GM12878 (cell line): ENCODE measurements around the gene ADAM11. TPM values are rescaled to one million over a fixed set of nuclear protein-coding genes. Genes with fewer than 3 reads are reported as not detected.

ENCODE experiments used
- ATAC-seq: fragments of 200-7000 bp; cut with Tn5 transposase; 3 replicates; pipeline ENCODE4 v1.9.1; 2020; ENCODE audit warnings: mild to moderate bottlenecking, moderate library complexity
- BruUV-seq: library from RNA; stranded (reverse); fragments of 400-500 nt; replicated peaks from 2 replicates; lab custom pipeline; 2021; lab: Mats Ljungman, UMichigan
- CTCF ChIA-PET: fragments of 300-600 bp; sonication (Branson Sonifier 250); formaldehyde crosslinking; extraction: SDS; loops from one replicate; lab custom pipeline; 2021; ENCODE audit warnings: inconsistent platforms; lab: Yijun Ruan, JAX
- POLR2A ChIA-PET: fragments of 350-600 bp; formaldehyde crosslinking; extraction: SDS; loops from one replicate; lab custom pipeline; 2021; ENCODE audit warnings: inconsistent platforms; lab: Charles Lee
- RAD21 ChIA-PET: fragments of 300-600 bp; sonication (Branson Sonifier 250); formaldehyde crosslinking; loops from one replicate; lab custom pipeline; 2023; ENCODE audit warnings: antibody characterized with exemption; ENCODE audit not compliant: unreplicated experiment; lab: Charles Lee
- SMC1A ChIA-PET: fragments of 300-600 bp; sonication (Branson Sonifier 250); formaldehyde crosslinking; loops from one replicate; lab custom pipeline; 2023; ENCODE audit not compliant: unreplicated experiment, uncharacterized antibody; lab: Charles Lee
- DNase-seq: peaks from one replicate; pipeline ENCODE4 v3.0.0-alpha.2; 2011; ENCODE audit warnings: low read depth, low spot score
- FAIRE-seq: peaks from 3 replicates; lab custom pipeline; 2011; peaks lifted over from hg19 to GRCh38; lab: Jason Lieb, UNC
- H2AFZ ChIP-seq: 2 replicates; pipeline ENCODE4 v1.6.0; 2011; ENCODE audit warnings: low read depth, low read length, control low read depth; ENCODE audit not compliant: control insufficient read depth
- H3K27ac ChIP-seq: 2 replicates; pipeline ENCODE4 v1.5.1; 2011; ENCODE audit warnings: control low read depth; ENCODE audit not compliant: control insufficient read depth, insufficient read depth
- H3K27me3 ChIP-seq, 2 experiments: replicated peaks in 1 of 2; 2 replicates each; pipeline versions ENCODE4 v1.6.0 to v1.6.1; 2011; ENCODE audit warnings: low read length in 1 of 2; ENCODE audit not compliant: control insufficient read depth in 2 of 2, insufficient read depth in 2 of 2
- H3K36me3 ChIP-seq, 2 experiments: 2 replicates each; pipeline ENCODE4 v1.5.1; 2011; ENCODE audit warnings: low read length in 1 of 2; ENCODE audit not compliant: control insufficient read depth in 2 of 2, insufficient read depth in 2 of 2
- H3K4me1 ChIP-seq: 2 replicates; pipeline ENCODE4 v1.6.1; 2011; ENCODE audit warnings: mild to moderate bottlenecking, low read length, moderate library complexity, mixed read lengths; ENCODE audit not compliant: control insufficient read depth, insufficient read depth
- H3K4me2 ChIP-seq: 2 replicates; pipeline ENCODE4 v1.6.0; 2011; ENCODE audit warnings: control low read depth; ENCODE audit not compliant: control insufficient read depth, insufficient read depth
- H3K4me3 ChIP-seq: fragments of 200-600 bp; sonication (generic); 2 replicates; pipeline ENCODE4 v1.5.1; 2016
- H3K79me2 ChIP-seq: 2 replicates; pipeline ENCODE4 v1.6.0; 2011; ENCODE audit warnings: low read length; ENCODE audit not compliant: control insufficient read depth, insufficient read depth
- H3K9ac ChIP-seq: 2 replicates; pipeline ENCODE4 v1.8.0; 2011; ENCODE audit warnings: low read length, control low read depth, mixed read lengths; ENCODE audit not compliant: control insufficient read depth, insufficient read depth
- H3K9me3 ChIP-seq: replicated peaks from 3 replicates; pipeline ENCODE4 v1.5.1; 2011; ENCODE audit warnings: mild to moderate bottlenecking, low read length; ENCODE audit not compliant: control insufficient read depth, insufficient read depth
- H4K20me1 ChIP-seq: 2 replicates; pipeline ENCODE4 v1.6.0; 2011; ENCODE audit not compliant: control insufficient read depth, insufficient read depth
- BCL11A ChIP-seq: IDR thresholded peaks from 2 replicates; pipeline ENCODE4 v1.6.1; 2011; ENCODE audit warnings: low read depth, low read length
- CHD4 ChIP-seq: fragments of 200-600 bp; sonication (generic); IDR thresholded peaks from 2 replicates; pipeline ENCODE4 v1.6.1; 2016; ENCODE audit warnings: mild to moderate bottlenecking
- FOXK2 ChIP-seq: fragments of 450-650 bp; IDR thresholded peaks from 2 replicates; pipeline ENCODE4 v1.6.1; 2017; ENCODE audit warnings: mild to moderate bottlenecking, moderate library complexity
- SREBF1 ChIP-seq: IDR thresholded peaks from 2 replicates; pipeline ENCODE4 v1.6.1; 2012; ENCODE audit warnings: mild to moderate bottlenecking, low read length
- ZNF217 ChIP-seq: fragments of 450-650 bp; IDR thresholded peaks from 2 replicates; pipeline ENCODE4 v1.6.1; 2017; ENCODE audit warnings: antibody characterized with exemption, mild to moderate bottlenecking
- ZNF24 ChIP-seq: fragments of 450-650 bp; IDR thresholded peaks from 2 replicates; pipeline ENCODE4 v1.6.1; 2017; ENCODE audit warnings: antibody characterized with exemption, mild to moderate bottlenecking
- ZNF592 ChIP-seq: fragments of 450-650 bp; IDR thresholded peaks from 2 replicates; pipeline ENCODE4 v1.6.1; 2017; ENCODE audit warnings: mild to moderate bottlenecking, moderate library complexity
- whole genome bisulfite sequencing: methylation state at CpG from one replicate; pipeline ENCODE4 v1.1.6; 2016; ENCODE audit warnings: low lambda C conversion rate; ENCODE audit not compliant: insufficient replicate concordance, insufficient coverage; ENCODE audit errors: missing lambda C conversion rate; 5-methylcytosine and 5-hydroxymethylcytosine counted together
- in situ Hi-C: fragments of 300-500 bp; cut with MboI; formaldehyde crosslinking; loops from 9 replicates; pipeline ENCODE4 v1.14.3; 2018; ENCODE audit warnings: mixed read lengths
- intact Hi-C: fragments of 100-400 bp; cut with micrococcal nuclease; formaldehyde crosslinking; loops from one replicate; pipeline ENCODE4 v1.14.2; 2022; ENCODE audit not compliant: unreplicated experiment
- polyA plus RNA-seq, 11 experiments: library from polyadenylated mRNA; depleted of rRNA in 4 of 11; unstranded in 6 of 11; stranded (reverse) in 5 of 11; fragments of >200 nt; fragmentation: Nextera tagmentation in 4 of 11; fragmentation: Illumina TruSeq in 1 of 11; extraction: Ambion mirVana in 4 of 11; extraction: Trizol in 1 of 11; gene quantifications; 1 replicate in 1 of 11; 2 replicates in 10 of 11; pipeline versions ENCODE4 v1.2.1 to v1.2.3, GENCODE V29; 2011 to 2016; ENCODE audit warnings: inconsistent platforms in 2 of 11, missing spikeins in 2 of 11, low read depth in 1 of 11
- total RNA-seq, 4 experiments: library from RNA; depleted of rRNA in 3 of 4; stranded (reverse); fragments of >200 nt in 3 of 4; fragmentation: Illumina TruSeq in 1 of 4; extraction: Trizol in 1 of 4; gene quantifications; 2 replicates each; pipeline versions ENCODE4 v1.2.1 to v1.2.3, GENCODE V29; 2013 to 2021
- TF ChIP-seq, protein P1 (sequence below): fragments of 450-650 bp; conservative IDR thresholded peaks from 2 replicates; pipeline ENCODE4 v1.6.1; 2017; ENCODE audit warnings: mild to moderate bottlenecking, moderate library complexity
- TF ChIP-seq, protein P2 (sequence below): fragments of 450-650 bp; IDR thresholded peaks from 2 replicates; pipeline ENCODE4 v1.6.1; 2016; ENCODE audit warnings: mild to moderate bottlenecking, moderate library complexity, borderline replicate concordance

ADAM11 gene
- total and polyA plus RNA-seq, 10 of the 15 experiments (the other 5 are each of a cell fraction or from before 2014, with no cell fraction given): 0.03 to 0.37 (median 0.06) TPM; not detected in 3

DNA sequence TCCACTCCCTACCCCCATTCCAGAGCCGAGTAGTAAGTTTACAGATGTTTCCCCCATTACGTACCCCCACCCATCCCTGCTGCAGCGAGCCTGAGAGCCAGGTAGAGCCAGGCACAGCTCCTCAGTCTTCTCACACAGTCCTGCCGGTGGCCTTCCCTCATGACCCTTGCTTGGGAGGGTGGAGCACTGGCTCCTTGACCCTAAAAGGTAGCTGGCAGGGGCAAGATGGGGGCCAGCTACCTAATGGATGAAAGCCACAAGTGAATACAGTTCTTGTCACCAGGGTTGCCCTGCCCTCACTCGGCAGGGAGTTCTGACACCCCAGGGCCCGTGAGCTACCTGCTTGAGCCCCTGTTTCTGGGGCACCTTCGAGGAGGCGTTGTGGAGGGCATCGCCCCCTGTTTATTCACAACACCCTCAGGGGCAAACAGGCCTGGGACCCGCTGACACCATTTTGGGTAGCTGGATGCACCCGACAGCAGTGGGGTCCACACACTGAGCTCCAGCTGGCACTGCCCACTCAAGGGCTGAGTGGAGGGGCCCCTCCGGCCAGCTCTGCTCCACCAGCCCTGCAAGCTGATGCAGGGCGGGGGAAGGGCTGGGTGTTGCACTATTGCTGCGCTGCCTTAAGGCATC, 22.2 kb downstream of the ADAM11 start:
- H2AFZ ChIP-seq: no peak overlapping the region
- H3K9me3 ChIP-seq: no peaks in the 10 kb centered on the region
- no peaks in the 10 kb centered on the region; a peak in 1 of 4 replicates for H3K27me3 ChIP-seq
- ATAC-seq (no peak), FAIRE-seq (no peak), DNase-seq (no peak)
- in situ Hi-C loops: loop anchor here (5.0 kb wide), 1 partner anchor 86 kb away; no protein-coding TSS in a partner anchor
- ChIA-PET SMC1A (interaction anchor here (1.5 kb wide), 1 partner anchor 84 kb away, joined by 3 read pairs; no protein-coding TSS in a partner anchor), POLR2A (no interaction called here), CTCF (interaction anchor here (0.7 to 12.1 kb wide), 8 partner anchors 17 to 354 kb away, joined by 3 to 175 read pairs (median 5); partner anchors contain the start of gene ACBD4), RAD21 (interaction anchor here (1.0 kb wide), 1 partner anchor 119 kb away, joined by 3 read pairs; a partner anchor contains a TSS)
- no peaks in the 10 kb centered on the region; the same call in 1 of the 2 replicates for H4K20me1 ChIP-seq
- H3K4me3 ChIP-seq: no peak overlapping the region
- H3K9ac ChIP-seq: no peak overlapping the region
- H3K4me2 ChIP-seq: no peak overlapping the region
- no TSS peak for BruUV-seq
- no peaks in the 10 kb centered on the region for H3K36me3 ChIP-seq
- no peak overlapping the region for H3K27ac ChIP-seq
- H3K4me1 ChIP-seq: no peaks in the 10 kb centered on the region
- no peak for TF ChIP-seq ZNF592
- no peak for TF ChIP-seq CHD4
- TF ChIP-seq ZNF24: no peak
- TF ChIP-seq, protein P1, sequence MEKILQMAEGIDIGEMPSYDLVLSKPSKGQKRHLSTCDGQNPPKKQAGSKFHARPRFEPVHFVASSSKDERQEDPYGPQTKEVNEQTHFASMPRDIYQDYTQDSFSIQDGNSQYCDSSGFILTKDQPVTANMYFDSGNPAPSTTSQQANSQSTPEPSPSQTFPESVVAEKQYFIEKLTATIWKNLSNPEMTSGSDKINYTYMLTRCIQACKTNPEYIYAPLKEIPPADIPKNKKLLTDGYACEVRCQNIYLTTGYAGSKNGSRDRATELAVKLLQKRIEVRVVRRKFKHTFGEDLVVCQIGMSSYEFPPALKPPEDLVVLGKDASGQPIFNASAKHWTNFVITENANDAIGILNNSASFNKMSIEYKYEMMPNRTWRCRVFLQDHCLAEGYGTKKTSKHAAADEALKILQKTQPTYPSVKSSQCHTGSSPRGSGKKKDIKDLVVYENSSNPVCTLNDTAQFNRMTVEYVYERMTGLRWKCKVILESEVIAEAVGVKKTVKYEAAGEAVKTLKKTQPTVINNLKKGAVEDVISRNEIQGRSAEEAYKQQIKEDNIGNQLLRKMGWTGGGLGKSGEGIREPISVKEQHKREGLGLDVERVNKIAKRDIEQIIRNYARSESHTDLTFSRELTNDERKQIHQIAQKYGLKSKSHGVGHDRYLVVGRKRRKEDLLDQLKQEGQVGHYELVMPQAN: no peak
- TF ChIP-seq SREBF1: no peak
- TF ChIP-seq, protein P2, sequence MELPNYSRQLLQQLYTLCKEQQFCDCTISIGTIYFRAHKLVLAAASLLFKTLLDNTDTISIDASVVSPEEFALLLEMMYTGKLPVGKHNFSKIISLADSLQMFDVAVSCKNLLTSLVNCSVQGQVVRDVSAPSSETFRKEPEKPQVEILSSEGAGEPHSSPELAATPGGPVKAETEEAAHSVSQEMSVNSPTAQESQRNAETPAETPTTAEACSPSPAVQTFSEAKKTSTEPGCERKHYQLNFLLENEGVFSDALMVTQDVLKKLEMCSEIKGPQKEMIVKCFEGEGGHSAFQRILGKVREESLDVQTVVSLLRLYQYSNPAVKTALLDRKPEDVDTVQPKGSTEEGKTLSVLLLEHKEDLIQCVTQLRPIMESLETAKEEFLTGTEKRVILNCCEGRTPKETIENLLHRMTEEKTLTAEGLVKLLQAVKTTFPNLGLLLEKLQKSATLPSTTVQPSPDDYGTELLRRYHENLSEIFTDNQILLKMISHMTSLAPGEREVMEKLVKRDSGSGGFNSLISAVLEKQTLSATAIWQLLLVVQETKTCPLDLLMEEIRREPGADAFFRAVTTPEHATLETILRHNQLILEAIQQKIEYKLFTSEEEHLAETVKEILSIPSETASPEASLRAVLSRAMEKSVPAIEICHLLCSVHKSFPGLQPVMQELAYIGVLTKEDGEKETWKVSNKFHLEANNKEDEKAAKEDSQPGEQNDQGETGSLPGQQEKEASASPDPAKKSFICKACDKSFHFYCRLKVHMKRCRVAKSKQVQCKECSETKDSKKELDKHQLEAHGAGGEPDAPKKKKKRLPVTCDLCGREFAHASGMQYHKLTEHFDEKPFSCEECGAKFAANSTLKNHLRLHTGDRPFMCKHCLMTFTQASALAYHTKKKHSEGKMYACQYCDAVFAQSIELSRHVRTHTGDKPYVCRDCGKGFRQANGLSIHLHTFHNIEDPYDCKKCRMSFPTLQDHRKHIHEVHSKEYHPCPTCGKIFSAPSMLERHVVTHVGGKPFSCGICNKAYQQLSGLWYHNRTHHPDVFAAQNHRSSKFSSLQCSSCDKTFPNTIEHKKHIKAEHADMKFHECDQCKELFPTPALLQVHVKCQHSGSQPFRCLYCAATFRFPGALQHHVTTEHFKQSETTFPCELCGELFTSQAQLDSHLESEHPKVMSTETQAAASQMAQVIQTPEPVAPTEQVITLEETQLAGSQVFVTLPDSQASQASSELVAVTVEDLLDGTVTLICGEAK: no peak
- TF ChIP-seq FOXK2: no peak
- TF ChIP-seq BCL11A: no peak
- no peak for TF ChIP-seq ZNF217
- TF ChIP-seq, all 136 proteins: peak for 0
- intact Hi-C loops: no loop called here
- H3K79me2 ChIP-seq: no peaks in the 10 kb centered on the region
- 56% methylated on average over 14 of the region's 14 CpGs for WGBS
